Amniotic epithelial cell (primary cell): ENCODE data around the gene RPRM.
A peak's percentile ranks its signal among the peaks of the same experiment; 100 is the strongest.
"Not testable (repeated sequence)": the region's sequence is repeated elsewhere in the genome, so short reads cannot be mapped to it uniquely, and the experiment has no call there.

Source experiments
- DNase-seq: peaks from one replicate; pipeline ENCODE4 v3.0.0-alpha.2; 2010; ENCODE audit warnings: low read depth

The RPRM gene

DNA sequence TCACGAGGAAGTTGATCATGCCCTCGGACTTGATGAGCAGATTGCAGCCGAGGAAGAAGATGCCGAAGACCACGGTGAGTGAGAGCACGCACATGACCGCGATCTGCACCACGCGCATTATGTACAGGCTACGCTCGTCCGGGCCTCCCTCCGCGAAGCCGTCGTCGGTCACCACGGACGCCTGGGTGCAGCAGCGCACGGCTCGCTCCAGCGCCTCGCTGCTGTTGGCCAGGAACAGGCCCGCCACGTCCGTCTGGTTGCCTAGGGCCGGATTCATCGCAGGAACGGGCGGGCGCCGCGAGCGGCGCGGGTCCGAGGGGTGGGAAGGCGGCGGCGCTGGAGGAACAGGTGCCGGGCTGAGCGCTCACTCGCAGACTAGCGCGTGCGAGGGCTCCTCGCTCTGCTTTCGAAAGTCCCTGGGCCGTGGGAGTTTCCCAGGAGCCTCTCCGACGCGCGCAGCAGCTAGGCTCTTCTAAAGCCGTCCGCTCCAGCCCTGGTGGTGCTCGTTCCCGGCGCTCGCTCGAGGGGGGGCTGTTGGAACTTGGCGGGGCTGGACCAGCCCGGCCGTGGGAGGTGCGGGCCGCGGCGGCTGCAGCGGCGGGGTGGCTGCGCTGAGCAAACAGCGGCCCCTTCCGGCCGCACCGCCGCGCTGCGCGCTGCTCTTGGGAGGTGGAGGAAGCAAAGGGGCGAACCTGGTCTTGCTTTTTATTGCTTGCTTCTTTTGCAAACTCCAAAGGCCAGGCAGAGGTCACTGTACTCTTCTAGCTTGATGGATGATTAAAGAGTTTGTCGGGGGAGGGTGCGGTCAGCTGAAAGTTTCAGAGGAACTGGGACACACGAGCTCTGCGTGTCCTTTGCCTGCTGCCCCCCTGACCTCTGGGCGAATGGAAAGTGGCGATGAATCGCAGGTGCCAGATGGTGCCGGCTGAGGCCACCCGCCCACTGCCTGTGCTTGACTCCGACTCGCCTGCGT is at the start of gene RPRM:
Gene RPRM (minus strand): TSS at position 474 of the 973 bp plus-strand sequence. CDS start 197 bp downstream, at position 277.
- DNase-seq, result peak; percentile 54

DNA sequence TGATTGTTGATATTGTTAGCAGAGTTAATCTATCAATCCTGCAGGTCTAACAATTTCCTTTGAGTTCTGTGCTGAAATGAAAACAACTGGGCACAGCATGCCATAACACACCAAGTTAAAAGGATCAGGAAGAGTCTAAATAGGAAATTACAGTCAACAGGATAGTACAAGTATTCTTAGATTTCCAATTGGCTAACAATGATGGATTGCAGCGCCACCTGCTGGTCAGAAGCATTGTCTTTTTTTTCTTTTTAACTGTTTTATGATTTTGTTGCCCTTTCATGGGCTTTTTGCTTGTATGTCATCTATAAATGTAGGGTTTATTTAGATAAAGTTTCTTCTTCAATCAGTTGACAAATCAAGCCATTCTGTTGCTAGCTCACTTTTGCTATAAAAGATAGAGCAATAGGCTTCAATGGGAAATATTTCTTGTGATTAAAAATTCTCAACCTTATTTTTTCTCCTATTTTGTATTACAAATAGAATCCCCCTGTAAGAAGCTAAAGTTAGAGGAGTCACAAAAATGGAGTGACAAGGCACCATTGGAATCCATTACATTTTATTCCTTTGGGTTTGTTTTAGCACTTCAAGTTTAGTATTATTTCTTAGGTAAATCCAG is 40.8 kb upstream of the RPRM start:
- peak; percentile 31 for DNase-seq

DNA sequence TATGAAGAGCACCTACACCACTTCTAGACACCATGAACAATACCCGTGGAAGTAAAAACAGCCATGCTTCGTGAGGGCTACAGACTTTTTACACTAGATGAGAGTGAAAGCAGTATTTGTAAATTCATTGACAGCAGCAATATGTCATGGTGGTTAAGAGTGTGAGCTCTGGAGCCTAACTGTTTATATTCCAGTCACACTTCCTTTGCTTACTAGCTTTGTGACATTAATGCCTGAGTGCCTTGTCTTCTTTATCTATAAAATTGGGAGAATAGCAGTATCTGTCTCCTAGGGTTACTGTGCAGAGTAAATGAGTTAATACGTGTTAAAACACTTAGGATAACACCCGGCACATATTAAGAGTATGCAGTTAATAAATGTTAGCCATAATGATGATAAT is 33.8 kb upstream of the RPRM start:
- no peak for DNase-seq

DNA sequence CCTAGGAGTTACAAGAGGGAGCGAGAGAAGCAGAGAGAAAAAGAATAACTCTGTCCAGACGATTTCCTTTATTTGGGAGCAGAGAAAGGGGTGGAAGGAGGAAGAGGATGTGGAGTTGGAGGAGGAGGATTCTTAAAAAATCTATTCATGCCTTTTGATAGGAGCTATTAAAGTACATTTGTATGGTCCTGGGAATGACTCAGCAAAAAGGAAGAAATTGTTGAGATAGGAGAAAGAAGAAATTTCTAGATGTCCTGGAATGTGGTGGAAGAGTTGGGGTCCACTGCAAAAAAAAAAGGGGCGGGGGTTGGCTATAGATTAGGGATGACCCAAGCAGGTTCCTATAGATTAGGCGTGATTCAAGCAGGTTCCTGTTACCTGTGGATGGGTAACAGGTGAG is 32.4 kb upstream of the RPRM start:
- DNase-seq, result no peak

DNA sequence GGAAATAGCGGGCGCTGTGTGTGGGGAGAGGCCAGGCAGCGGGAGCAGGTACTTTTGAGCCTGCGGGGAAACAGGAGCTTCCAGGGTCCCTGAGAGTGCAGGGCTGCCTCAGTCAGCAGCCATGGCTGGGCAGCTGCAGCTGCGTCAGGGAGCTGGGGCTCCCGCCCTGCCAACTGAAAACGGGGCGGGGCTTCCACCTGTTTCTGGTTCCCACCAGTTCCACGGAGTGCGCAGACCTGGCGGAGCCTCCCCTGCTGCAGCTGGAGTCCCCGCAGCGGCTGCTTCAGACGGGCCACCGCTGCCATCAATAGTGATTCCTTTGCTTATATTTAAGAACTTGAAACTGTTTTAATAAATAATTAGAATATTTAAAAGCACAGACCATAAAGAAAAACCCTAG is 30.6 kb upstream of the RPRM start:
- no peak for DNase-seq

DNA sequence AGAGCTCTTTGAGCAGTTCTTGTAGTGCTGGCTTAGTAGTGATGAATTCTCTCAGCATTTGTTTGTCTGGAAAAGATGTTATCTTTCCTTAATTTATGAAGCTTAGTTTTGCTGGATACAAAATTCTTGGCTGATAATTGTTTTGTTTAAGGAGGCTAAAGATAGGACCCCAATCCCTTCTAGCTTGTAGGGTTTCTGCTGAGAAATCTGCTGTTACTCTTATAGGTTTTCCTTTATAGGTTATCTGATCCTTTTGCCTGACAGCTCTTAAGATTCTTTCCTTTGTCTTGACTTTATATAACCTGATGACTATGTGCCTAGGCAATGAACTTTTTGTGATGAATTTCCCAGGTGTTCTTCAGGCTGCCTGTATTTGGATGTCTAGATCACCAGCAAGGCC is 27.9 kb upstream of the RPRM start:
- not testable (repeated sequence) for DNase-seq

DNA sequence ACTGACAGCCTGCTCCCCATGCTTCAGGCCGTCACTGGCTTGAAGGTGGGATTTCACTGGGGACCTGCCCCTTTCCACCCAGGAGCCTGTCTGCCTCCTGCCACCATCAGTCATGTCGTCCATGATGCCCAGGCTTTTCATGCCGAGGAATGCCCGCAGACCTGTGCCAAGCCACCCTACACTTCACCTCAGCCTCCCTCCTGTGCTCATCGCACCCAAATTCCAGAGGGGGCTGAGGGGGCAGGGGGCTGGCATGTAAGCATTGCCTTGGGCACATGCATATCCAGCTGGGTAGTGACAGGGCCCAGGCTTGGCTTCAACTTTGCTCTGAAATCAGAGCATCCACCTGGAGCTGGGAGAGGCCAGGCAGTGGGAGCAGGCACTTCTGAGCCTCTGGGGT is 20.9 kb upstream of the RPRM start:
- DNase-seq, result no peak

DNA sequence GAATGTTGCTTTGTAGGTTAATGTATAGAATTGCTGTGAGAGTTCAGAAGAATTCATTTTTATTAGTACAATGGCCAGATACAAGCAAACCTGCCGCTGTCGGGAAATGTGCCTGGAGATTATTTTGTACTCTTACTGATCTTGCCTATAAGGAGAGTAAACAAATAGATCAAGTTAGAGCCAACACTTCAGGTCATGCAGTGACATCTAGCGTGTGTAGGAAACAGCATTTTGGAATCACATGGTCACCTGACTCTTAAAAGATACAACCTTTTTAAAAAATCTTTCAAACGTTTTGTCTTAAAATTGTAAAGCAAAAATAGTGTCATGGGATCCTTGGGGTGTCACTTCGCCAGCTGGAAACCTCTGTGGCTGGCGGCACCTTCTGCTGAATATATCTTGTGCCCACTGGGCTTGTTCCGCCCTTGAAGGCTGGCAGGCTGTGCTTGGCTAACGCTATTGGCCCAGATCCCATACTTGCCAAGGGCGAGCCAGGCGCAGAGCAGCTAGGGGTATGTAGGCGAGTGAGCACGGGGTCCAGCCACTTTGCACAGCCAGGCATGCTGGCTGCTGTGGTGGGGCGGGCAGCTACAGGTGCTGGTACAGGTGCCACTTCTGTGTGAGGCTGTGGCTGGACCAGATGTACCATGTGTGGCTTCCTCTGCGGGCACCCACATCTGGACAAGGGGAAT is 19.5 kb upstream of the RPRM start:
- no peak for DNase-seq

DNA sequence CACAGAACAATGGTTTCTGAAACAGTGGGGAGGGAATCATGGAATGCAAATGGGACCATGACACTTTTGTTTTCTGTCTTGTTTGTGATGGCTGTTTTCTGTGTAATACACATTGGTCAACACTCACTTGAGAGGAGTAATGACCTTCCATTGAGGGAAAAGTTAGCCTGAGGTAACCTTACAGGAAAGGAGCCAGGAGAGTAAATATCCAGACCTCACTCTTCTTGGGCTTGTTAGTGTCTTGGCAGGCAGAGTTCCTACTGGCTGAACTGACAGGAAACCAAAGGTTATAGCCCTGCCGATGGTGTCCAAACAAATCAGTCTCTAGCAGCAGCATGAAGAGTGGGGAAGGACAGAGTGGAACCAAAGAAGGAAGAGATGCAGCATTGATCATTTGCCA is 17.2 kb upstream of the RPRM start:
- DNase-seq, result no peak

DNA sequence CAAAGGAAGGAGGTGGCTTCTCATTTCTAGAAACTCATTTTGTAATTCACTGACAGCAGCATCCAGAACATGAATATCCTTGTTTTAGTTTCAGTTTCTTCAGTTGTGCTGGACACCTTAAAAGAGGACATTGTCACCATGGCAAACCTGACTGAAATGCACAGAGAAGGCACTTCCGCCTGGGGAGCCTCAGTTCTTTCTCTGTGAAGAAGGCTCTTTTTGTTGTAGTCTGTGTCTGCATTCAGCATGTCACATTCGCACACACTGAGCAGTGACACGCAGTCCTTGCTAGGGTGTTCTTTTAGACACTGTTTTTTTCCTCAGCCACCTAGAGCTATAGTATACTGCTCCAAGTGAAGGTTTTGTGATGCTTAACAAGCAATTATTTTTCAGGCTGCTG is 9.5 kb upstream of the RPRM start:
- no peak for DNase-seq

DNA sequence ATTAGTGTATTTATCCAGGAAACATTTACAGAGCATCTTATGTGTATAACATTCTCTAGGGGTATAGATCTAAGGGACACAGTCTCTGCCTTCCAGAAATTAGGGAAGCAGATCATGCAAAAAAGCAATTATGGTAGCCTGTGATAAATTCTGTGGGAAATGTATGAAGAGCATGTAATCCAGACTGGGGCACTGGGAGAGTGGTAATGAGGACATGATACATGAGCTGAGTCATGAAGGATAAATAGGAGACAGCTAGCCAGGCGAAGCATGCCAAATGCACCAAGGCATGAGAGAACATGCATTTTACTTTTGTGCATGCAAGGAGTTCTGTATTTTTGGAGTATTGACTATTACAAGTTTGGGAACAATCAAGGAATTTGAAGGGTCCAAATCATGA is 8.9 kb upstream of the RPRM start:
- DNase-seq, result no peak

DNA sequence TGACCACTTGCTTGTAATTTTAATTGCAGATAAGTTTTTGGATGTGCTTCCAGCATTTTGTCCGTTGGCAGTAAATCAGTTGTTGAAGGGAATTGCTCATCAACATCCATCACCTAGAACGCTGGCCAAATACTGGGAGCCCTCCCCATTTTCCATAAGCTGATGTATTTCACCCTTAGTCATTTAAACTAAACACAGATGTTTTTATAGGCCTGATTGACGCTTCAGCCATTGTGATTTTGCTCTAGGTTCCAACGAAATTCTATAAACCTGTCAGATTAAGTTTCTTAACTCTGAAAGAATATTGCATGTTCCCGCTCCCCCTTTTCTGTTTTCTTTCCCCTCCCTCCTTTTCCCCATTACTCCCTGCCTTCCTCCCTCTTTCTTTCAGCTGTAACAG is 1.0 kb upstream of the RPRM start:
- DNase-seq, result no peak

DNA sequence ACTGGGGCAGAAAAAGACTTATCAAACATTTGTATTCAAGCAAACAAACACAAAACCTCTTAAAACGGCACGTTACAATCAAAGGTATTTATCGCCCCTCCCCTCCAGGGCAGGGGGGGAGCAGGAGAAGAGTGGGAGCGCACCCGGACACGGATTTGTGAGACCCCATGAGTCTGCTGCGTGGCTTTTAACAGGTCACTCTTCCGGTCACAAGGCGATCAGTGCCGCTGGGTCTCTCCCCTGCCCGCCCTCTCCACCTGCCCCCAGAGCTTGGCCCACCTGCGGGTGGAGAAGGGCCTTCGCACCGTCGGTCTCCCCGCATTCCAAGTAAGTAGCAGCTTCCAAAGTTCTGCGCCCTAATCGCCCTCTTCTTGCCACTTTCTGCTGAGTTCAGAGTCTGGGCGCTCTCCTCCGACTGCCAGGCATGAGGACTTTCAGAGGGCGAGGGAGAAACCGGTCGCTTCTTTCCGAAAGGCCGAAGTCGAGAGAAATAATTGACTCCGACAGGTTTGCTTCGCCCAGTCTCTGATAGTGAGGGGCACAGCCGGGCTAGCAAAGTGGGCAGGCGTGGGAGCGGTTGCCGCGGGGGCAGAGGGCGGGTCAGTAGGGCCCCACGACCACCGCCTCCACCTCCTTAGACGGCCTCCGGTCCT is 800 bp downstream of the RPRM start:
- DNase-seq, result no peak

DNA sequence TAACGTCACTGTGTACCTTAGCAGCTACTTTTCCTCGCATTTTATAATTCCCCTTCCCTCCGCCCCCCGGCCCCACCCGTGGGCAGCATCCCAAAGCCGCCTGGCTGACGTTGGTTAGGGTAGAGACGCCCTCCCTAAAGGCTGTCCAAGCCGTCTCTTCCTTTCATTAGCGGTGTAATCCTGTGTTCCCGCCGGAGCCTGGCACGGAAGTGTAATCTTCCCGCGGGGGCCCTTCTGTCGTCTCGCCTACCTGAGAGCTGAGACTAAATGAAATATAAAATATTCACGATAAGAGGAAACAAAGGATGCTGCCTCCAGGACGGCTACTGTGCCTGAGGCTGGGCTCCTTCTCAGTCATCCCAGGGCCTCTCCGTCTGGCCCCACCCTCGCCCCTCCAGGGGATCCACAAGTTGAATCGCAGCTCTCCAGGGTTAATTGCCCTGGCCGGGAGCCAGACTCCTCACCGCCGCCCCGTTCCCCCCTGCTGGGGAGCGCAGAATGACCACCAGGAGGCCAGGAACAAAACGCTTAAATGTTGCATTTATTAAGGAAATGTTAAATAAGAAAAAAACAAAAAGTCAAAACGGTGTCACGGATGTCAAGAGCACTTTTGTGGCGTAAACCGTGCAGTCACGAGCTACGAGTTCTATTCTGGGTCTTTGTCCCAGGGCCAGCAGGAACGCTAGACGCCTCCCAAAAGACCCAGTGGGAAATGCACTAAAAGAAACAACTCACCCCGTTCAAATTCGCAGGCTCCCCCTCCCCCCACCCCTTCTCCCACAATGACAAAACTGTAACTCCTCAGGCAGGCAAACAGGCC is 1.5 kb downstream of the RPRM start:
- DNase-seq, result no peak

DNA sequence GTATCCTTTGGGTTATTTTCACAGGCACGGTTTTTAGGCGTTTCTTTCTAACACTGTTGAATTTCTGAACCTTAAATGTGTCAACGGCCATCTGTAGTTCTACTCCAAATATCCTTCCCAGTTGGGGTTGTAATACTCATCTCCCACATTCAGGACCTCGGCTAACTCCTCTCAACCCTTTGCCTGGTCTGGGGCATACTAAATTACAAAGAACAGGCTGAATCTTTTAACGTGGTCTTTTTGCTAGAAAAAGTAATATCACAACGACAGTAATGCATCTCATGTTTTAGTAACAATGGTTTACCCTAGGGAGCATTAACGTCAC is 2.1 kb downstream of the RPRM start:
- DNase-seq, result no peak

DNA sequence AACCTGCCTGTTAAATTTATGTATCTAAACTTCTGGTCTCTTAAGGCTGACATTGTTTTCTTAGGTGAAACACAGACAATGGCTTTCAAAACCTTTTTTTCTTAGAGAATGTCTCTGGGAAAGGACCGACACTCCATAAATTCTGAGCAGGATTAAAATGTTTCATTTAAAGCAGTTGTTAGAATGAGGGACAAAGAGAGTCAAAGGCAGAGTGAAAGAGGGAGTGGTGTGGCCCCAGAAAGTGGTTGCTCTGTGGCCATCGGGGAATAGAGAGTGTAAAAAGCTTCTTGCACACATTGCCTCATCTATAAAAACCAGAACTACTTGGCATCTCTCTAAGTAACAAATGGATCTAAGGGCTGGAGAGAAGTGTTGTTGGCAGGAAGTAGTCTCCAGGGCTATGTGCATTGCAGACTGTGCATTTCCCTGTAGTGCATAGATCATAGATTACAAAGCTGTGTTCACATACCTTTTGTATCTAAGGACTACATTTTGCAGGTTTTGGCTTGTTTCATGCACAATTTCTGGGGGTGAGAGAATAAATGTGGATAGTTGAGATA is 3.6 kb downstream of the RPRM start:
- DNase-seq, result no peak

DNA sequence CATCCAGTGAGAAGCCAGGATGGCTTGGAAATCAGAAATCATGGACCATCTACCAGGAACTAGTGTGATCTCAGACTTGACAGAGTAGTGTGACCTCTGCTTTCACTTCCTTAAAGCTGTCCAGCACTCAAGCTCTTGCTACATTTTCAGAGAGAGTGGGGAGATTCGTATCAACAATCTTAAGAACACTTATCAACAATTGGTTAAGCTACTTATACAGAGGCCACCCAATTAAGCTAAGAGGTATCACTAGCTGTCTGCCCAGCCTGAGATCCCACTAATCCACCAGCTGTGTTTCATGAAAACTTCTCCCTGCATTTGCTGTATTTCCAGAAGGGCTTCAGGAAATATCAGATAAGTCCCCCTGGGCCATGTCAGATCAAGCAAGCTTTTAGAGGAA is 4.2 kb downstream of the RPRM start:
- no peak for DNase-seq

DNA sequence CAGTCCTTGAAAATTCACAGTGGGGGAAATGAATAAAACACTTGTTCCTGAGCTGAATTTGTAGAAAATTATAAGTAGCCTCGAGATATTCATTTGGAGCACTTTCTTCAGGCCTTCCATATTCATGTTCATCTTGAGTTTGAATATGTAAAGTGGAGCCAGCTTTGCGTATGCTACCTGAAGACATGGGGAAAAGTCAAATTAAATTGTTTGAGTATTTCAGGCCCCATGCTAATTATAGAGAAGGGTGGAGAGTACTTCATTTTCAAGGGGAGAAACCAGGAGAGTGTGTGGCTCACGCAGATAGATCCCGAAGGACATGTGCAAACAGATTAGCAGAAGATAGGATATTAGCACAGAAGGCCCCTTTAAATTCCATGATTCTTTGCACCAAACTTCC is 7.7 kb downstream of the RPRM start:
- no peak for DNase-seq

DNA sequence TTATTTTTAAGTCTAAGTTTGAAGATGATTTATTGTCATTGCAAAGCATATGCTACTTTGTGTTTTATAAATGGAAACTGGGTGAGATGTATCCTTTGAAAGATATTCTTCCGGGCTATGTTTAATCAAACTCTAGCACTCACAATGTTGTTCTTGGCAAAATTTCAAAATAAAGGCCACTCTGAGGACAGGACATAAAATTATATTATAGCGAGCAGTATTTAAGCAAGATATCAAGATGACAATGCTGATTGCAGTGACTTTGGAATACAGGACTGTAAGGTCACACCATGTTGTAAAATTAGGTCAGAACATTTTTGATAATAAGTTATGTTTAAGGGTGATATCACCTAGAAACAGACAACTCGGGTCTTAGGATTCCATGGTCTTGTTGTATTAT is 14.2 kb downstream of the RPRM start:
- DNase-seq, result no peak

DNA sequence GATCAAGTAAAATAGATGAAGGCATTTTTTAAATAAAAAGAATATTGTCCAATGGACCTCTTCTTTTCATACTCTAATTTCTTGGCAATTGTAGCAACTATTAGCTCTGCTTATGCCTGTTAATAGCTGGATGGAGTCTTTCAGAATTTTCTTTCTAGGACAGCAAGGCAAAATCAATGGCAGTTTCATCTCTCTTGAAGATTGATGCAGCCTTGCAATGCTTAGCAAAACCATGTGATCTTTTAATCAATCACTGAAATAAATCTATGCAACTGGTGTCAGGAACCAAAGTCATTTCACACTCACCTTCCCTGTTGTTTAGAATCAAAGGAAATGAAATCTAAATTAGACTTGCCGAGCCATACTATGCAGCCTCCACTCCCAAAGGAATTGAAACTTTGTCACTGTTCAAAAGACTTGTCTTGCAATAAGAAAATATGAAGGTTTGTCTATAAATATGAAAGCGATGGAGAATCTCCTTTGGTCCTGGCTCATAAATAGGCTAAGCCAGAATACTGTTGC is 16.2 kb downstream of the RPRM start:
- DNase-seq, result no peak

DNA sequence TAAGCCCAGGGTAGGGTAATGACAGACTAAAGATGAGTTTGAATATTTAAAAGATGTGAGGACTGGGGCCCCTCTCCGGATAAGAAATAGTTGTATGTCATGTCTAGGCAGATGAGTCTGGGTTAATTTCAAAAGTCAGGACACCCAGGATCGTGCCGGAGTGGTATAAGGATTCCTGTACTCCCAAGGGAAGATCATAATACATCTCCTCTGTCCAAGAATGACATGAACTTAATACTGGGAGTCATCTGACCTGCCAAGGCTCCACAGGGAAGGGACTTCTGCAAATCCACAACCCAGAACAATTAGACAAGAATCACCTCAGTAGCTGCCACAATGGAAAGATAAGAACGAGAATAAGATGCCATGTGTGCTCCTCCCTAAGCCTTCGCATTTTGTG is 17.1 kb downstream of the RPRM start:
- no peak for DNase-seq
